Measurements from ENCODE around the gene CST6. TPM values are rescaled to one million over a fixed set of nuclear protein-coding genes. Genes with fewer than 3 reads are reported as not detected.

Gene CST6
- total RNA-seq, 1 donor from 2014 or later, result not detected

DNA sequence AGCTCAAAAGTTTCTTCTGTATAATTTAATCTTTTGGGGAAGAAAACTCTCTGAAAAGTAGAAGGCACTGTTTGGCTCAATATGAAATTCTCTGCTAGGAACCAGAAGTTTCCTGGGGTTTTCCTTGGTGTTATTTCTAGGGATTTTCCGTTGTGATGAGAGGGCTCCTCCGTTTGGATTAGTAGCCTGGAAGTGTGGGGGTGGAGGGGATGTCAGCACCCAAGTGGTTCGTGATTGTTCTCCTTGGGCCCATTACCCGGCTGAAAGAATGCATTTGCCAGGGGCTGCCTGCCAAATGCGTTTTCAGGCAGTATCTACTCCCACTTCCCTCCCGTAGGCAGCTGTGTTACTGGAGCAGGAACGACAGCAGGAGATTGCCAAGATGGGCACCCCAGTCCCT is 44.7 kb downstream of the CST6 start:
- no peak overlapping the region for H3K4me3 Mint-ChIP-seq (ENCODE audit: unreplicated experiment)

DNA sequence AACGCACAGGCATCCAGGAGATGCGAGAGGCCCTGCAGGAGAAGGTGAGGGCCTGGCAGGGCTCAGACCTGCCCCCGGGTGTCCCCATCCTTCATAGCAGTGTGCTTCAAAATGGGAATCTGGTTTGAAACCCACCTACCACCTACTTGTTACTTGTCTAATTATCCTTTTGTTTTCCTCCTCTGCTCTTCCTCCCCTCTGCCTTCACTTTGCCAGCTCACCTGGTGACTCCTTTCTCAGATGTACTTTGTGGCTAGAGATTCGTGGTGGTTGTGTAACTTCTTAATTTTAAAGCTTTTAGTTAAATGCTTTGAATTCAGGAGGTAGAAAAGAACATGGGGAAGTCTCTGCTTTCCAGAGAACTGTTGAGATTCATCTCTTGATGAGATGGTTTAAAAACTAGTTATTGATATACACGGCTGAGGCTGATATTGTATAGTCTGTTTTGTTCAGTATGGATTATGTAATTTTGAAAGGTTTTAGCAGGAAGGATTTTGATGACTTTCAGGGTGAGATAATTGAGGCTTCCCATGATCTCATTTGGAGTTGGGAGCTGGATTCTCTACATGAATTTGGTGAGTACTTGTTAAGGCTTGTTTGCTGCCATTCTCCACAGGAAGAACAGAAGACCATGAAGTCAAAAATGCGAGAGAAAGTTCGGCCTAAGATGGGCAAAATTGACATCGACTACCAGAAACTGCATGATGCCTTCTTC is 48.3 kb downstream of the CST6 start:
- Mint-ChIP-seq H3K4me3 (ENCODE audit: unreplicated experiment) (no peak overlapping the region), H3K9me3 (ENCODE audit: unreplicated experiment) (no peaks in the 10 kb centered on the region), H3K36me3 (ENCODE audit: unreplicated experiment) (peaks cover 72% of the 10 kb centered on the region), H3K4me1 (ENCODE audit: unreplicated experiment) (no peaks in the 10 kb centered on the region), H3K27me3 (ENCODE audit: unreplicated experiment) (no peaks in the 10 kb centered on the region), H3K27ac (ENCODE audit: unreplicated experiment) (peak overlapping the region; percentile 16)
- no peak for DNase-seq (ENCODE audit: extremely low spot score, unreplicated experiment)
- TF ChIP-seq, protein P1, sequence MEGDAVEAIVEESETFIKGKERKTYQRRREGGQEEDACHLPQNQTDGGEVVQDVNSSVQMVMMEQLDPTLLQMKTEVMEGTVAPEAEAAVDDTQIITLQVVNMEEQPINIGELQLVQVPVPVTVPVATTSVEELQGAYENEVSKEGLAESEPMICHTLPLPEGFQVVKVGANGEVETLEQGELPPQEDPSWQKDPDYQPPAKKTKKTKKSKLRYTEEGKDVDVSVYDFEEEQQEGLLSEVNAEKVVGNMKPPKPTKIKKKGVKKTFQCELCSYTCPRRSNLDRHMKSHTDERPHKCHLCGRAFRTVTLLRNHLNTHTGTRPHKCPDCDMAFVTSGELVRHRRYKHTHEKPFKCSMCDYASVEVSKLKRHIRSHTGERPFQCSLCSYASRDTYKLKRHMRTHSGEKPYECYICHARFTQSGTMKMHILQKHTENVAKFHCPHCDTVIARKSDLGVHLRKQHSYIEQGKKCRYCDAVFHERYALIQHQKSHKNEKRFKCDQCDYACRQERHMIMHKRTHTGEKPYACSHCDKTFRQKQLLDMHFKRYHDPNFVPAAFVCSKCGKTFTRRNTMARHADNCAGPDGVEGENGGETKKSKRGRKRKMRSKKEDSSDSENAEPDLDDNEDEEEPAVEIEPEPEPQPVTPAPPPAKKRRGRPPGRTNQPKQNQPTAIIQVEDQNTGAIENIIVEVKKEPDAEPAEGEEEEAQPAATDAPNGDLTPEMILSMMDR (IDR thresholded peaks at IDR 0.05), result no peak

More for the DNA sequence above, 44.7 kb downstream of the CST6 start:
- Mint-ChIP-seq H3K4me1 (ENCODE audit: unreplicated experiment) (peaks cover 17% of the 10 kb centered on the region), H3K9me3 (ENCODE audit: unreplicated experiment) (no peaks in the 10 kb centered on the region), H3K36me3 (ENCODE audit: unreplicated experiment) (peaks cover 53% of the 10 kb centered on the region), H3K27me3 (ENCODE audit: unreplicated experiment) (no peaks in the 10 kb centered on the region), H3K27ac (ENCODE audit: unreplicated experiment) (no peak overlapping the region)
- TF ChIP-seq, protein P1 (IDR thresholded peaks at IDR 0.05), result no peak
- DNase-seq (ENCODE audit: extremely low spot score, unreplicated experiment), result no peak

DNA sequence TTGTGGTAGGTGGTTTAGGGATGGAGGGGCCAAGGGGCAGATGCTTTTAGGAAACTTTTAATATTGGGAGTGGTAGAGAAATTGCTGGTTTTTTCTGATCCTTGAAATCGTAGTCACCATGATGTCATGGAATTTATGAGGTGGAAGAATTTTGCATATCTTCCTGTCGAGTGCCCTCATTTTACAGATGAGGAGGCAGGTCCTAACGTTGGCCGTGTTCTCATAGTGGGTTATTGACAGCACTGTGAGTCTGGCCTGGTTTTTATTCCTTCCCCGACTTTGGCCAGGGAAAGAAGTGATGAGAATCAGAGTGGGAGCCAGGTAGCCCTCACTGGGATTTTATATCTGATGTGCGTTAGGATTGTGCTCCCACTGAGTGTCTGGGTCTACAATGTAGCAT is 49.5 kb downstream of the CST6 start:
- Mint-ChIP-seq H3K4me3 (ENCODE audit: unreplicated experiment) (no peak overlapping the region), H3K27me3 (ENCODE audit: unreplicated experiment) (no peaks in the 10 kb centered on the region)

DNA sequence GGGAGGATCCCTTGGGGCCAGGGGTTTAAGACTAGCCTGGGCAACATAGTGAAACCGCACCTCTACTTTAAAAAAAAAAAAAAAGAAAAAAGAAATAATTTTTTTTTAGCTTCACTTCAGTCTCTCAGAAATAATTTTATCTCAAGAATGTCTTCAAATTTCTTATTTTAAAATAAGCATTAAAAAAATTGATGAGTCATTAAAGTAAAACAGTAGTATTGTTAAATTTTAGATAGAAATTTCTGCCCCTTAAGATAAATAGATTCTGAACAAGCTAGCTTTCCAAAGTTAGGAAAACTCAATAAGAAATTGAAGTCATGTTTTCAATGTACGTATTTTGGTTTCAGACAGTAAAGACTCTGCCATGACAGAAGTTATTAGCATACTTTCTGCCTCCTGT is 50.6 kb downstream of the CST6 start:
- no peak for DNase-seq (ENCODE audit: extremely low spot score, unreplicated experiment)
- peaks cover 74% of the 10 kb centered on the region for H3K36me3 Mint-ChIP-seq (ENCODE audit: unreplicated experiment)
- TF ChIP-seq, protein P1 (IDR thresholded peaks at IDR 0.05), result no peak
- no peaks in the 10 kb centered on the region for H3K27me3 Mint-ChIP-seq (ENCODE audit: unreplicated experiment)
- no peaks in the 10 kb centered on the region for H3K4me1 Mint-ChIP-seq (ENCODE audit: unreplicated experiment)
- no peaks in the 10 kb centered on the region for H3K9me3 Mint-ChIP-seq (ENCODE audit: unreplicated experiment)
- H3K4me3 Mint-ChIP-seq (ENCODE audit: unreplicated experiment), result no peak overlapping the region
- no peak overlapping the region for H3K27ac Mint-ChIP-seq (ENCODE audit: unreplicated experiment)

More for the DNA sequence above, 49.5 kb downstream of the CST6 start:
- Mint-ChIP-seq H3K36me3 (ENCODE audit: unreplicated experiment) (peaks cover 71% of the 10 kb centered on the region), H3K9me3 (ENCODE audit: unreplicated experiment) (no peaks in the 10 kb centered on the region), H3K4me1 (ENCODE audit: unreplicated experiment) (no peaks in the 10 kb centered on the region), H3K27ac (ENCODE audit: unreplicated experiment) (no peak overlapping the region)
- no peak for DNase-seq (ENCODE audit: extremely low spot score, unreplicated experiment)
- TF ChIP-seq, protein P1 (IDR thresholded peaks at IDR 0.05), result no peak

Other genes with a start within 250 kb of the CST6 start
- 19.0 and 21.0 TPM in 2 replicates for gene AP5B1, start 231.0 kb upstream of the CST6 start, total RNA-seq
- gene OVOL1, start 224.9 kb upstream of the CST6 start, total RNA-seq, result not detected in 2 replicates
- 4.0 and 4.1 TPM in 2 replicates for gene SNX32, start 178.0 kb upstream of the CST6 start, total RNA-seq
- gene CFL1, start 153.8 kb upstream of the CST6 start, total RNA-seq, result 939 and 946 TPM in 2 replicates
- gene MUS81, start 151.6 kb upstream of the CST6 start, total RNA-seq, result 63.7 and 68.5 TPM in 2 replicates
- gene EFEMP2, start 139.2 kb upstream of the CST6 start, total RNA-seq, result 130 and 131 TPM in 2 replicates
- gene CTSW, start 132.2 kb upstream of the CST6 start, total RNA-seq, result not detected in 2 replicates
- gene FIBP, start 123.5 kb upstream of the CST6 start, total RNA-seq, result 92.4 and 92.8 TPM in 2 replicates
- 35.2 and 39.0 TPM in 2 replicates for gene CCDC85B, start 121.3 kb upstream of the CST6 start, total RNA-seq
- 37.2 and 38.0 TPM in 2 replicates for gene FOSL1, start 111.6 kb upstream of the CST6 start, total RNA-seq
- gene C11orf68, start 92.9 kb upstream of the CST6 start, total RNA-seq, result 81.2 and 83.5 TPM in 2 replicates
- gene DRAP1, start 92.6 kb upstream of the CST6 start, total RNA-seq, result 106 and 107 TPM in 2 replicates
- gene TSGA10IP, start 66.5 kb upstream of the CST6 start, total RNA-seq, result not detected in 2 replicates
- 45.5 and 55.9 TPM in 2 replicates for gene SART1, start 50.3 kb upstream of the CST6 start, total RNA-seq
- gene EIF1AD, start 9.9 kb upstream of the CST6 start, total RNA-seq, result 34.6 and 38.1 TPM in 2 replicates
- gene BANF1, start 9.5 kb upstream of the CST6 start, total RNA-seq, result 207 and 216 TPM in 2 replicates
- 0.54 and 1.1 TPM in 2 replicates for gene CATSPER1, start 14.5 kb downstream of the CST6 start, total RNA-seq
- 0.71 and 0.94 TPM in 2 replicates for gene GAL3ST3, start 37.2 kb downstream of the CST6 start, total RNA-seq
- 193 and 198 TPM in 2 replicates for gene SF3B2, start 40.4 kb downstream of the CST6 start, total RNA-seq
- gene PACS1, start 58.3 kb downstream of the CST6 start, total RNA-seq, result 83.8 and 84.9 TPM in 2 replicates
- 35.5 and 43.8 TPM in 2 replicates for gene KLC2, start 245.7 kb downstream of the CST6 start, total RNA-seq